Measurements from ENCODE around the gene FCHSD2. TPM values are rescaled to one million over a fixed set of nuclear protein-coding genes. Genes with fewer than 3 reads are reported as not detected.
"Not testable (repeated sequence)": the region's sequence is repeated elsewhere in the genome, so short reads cannot be mapped to it uniquely, and the experiment has no call there.

FCHSD2 gene
- total and polyA plus RNA-seq, 2 donors (not counting 1 experiment from before 2014, with no cell fraction given): 19.5 to 40.6 TPM

DNA sequence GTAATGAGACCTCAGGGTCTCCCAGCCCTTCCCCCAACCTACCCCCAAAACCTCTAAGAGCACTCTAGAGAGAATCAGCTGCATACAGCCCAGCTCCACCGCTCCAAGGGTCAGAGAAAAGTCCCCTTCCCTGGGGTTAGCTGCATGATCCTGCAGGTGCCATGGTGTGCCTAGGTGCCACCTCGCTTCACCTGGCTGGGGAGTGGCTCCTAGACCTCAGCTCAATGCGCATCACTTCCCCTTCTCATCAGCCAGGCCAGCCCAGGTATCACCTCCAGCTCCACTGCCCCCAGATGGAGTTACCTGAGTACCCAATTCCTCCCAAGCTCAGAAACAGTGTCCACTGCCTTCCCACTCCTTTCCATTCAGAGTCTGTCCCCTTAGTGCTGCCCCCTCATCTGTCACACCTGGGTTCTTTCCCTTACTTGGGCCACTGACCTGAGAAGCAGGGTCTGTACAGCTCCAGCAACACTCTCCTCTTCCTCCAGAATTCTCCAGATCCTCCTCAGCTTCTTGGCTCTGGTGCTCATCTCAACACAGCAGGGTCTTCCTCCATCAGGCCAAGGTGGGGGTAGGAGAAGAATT is 349.6 kb downstream of the FCHSD2 start:
- H3K4me2 ChIP-seq (ENCODE audit: extremely low read depth, insufficient read depth, low read length): no peak overlapping the region
- H3K4me3 ChIP-seq (replicated peaks in 1 of 4; ENCODE audit: control extremely low read depth in 1 of 4, insufficient read depth in 1 of 4, low read depth in 3 of 4, low read length in 4 of 4): no peak overlapping the region
- peaks cover 16% of the 10 kb centered on the region for H3K4me1 ChIP-seq (ENCODE audit: control insufficient read depth, extremely low read depth, insufficient read depth, low read length)
- H3K27ac ChIP-seq (ENCODE audit: insufficient read depth, low read length): no peak overlapping the region
- no peaks in the 10 kb centered on the region for H3K79me2 ChIP-seq (ENCODE audit: control insufficient read depth, insufficient read depth, low read length)
- H2AFZ ChIP-seq (ENCODE audit: low read length): no peak overlapping the region
- H3K36me3 ChIP-seq (ENCODE audit: control insufficient read depth, insufficient read depth, low read length): no peaks in the 10 kb centered on the region
- H3K9ac ChIP-seq (ENCODE audit: insufficient read depth, low read length): no peak overlapping the region
- H3K9me3 ChIP-seq (ENCODE audit: control insufficient read depth, insufficient read depth, low read depth, low read length): no peaks in the 10 kb centered on the region
- TF ChIP-seq EZH2 (IDR thresholded peaks at IDR 0.05; ENCODE audit: low read length, missing control alignments): no peak
- TF ChIP-seq, protein P1, sequence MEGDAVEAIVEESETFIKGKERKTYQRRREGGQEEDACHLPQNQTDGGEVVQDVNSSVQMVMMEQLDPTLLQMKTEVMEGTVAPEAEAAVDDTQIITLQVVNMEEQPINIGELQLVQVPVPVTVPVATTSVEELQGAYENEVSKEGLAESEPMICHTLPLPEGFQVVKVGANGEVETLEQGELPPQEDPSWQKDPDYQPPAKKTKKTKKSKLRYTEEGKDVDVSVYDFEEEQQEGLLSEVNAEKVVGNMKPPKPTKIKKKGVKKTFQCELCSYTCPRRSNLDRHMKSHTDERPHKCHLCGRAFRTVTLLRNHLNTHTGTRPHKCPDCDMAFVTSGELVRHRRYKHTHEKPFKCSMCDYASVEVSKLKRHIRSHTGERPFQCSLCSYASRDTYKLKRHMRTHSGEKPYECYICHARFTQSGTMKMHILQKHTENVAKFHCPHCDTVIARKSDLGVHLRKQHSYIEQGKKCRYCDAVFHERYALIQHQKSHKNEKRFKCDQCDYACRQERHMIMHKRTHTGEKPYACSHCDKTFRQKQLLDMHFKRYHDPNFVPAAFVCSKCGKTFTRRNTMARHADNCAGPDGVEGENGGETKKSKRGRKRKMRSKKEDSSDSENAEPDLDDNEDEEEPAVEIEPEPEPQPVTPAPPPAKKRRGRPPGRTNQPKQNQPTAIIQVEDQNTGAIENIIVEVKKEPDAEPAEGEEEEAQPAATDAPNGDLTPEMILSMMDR (conservative IDR thresholded peaks at IDR 0.05 in 1 of 2, IDR thresholded peaks at IDR 0.05 in 1 of 2; ENCODE audit: low read depth in 1 of 2, low read length in 2 of 2): no peak
- no peak for DNase-seq (ENCODE audit: low read depth in 2 of 2)
- no peaks in the 10 kb centered on the region for H4K20me1 ChIP-seq (ENCODE audit: control insufficient read depth, extremely low read depth, insufficient read depth, low read length)
- H3K27me3 ChIP-seq (ENCODE audit: control insufficient read depth, insufficient read depth, low read length): no peaks in the 10 kb centered on the region

DNA sequence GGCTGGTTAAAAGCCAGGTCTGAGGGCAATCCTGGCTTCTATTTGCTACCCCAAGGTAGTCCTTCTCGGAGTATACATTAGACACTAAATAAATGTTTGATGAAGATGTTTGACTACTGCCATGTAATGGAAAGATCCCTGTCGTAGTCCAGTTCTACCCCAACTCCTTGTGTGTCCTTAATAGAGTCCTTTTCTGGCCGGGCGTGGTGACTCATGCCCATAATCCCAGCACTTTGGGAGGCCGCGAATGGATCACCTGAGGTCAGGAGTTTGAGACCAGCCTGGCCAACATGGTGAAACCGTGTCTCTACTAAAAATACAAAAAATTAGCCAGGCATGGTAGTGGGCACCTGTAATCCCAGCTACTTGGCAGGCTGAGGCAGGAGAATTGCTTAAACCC is 350.9 kb downstream of the FCHSD2 start:
- H3K27ac ChIP-seq (ENCODE audit: insufficient read depth, low read length); H4K20me1 ChIP-seq (ENCODE audit: control insufficient read depth, extremely low read depth, insufficient read depth, low read length); H3K4me2 ChIP-seq (ENCODE audit: extremely low read depth, insufficient read depth, low read length); H3K9ac ChIP-seq (ENCODE audit: insufficient read depth, low read length); H3K79me2 ChIP-seq (ENCODE audit: control insufficient read depth, insufficient read depth, low read length); H2AFZ ChIP-seq (ENCODE audit: low read length); H3K36me3 ChIP-seq (ENCODE audit: control insufficient read depth, insufficient read depth, low read length); H3K9me3 ChIP-seq (ENCODE audit: control insufficient read depth, insufficient read depth, low read depth, low read length); DNase-seq (ENCODE audit: low read depth in 2 of 2); H3K4me3 ChIP-seq (replicated peaks in 1 of 4; ENCODE audit: control extremely low read depth in 1 of 4, insufficient read depth in 1 of 4, low read depth in 3 of 4, low read length in 4 of 4); H3K27me3 ChIP-seq (ENCODE audit: control insufficient read depth, insufficient read depth, low read length): not testable (repeated sequence)
- H3K4me1 ChIP-seq (ENCODE audit: control insufficient read depth, extremely low read depth, insufficient read depth, low read length): peaks cover 16% of the 10 kb centered on the region

DNA sequence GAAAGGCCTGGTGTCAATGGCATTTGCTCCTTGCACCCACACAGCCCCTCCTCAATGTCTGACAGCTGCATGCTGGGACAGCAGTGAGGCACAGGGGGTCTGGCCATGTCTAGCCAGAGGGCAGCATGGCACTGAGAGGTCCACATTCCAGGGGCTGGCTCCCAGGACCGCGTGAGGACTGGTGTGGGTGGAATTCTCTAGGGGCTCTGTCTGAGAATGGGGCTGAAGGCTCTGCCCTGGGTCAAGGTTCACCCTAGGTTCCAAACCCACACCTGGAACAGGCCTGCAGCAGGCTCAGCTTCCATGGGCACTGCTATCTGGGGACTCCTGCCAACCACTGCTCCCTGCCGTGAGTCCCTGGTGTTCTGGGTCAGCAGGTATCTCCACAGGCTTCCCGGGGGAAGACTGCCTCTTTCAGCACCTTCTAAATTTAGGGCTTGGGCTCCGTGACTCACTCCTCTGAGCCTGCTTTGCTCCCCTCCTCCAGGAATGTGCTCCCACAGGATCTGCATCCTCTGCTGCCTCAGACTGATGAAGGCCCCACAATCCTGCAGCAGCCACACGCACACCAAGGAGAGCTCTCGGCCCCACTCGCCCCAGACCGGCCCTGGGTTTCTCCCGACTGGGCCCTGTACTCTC is 352.5 kb downstream of the FCHSD2 start:
- H3K4me1 ChIP-seq (ENCODE audit: control insufficient read depth, extremely low read depth, insufficient read depth, low read length): peaks cover 14% of the 10 kb centered on the region
- H4K20me1 ChIP-seq (ENCODE audit: control insufficient read depth, extremely low read depth, insufficient read depth, low read length): no peaks in the 10 kb centered on the region
- no peaks in the 10 kb centered on the region for H3K79me2 ChIP-seq (ENCODE audit: control insufficient read depth, insufficient read depth, low read length)
- DNase-seq (ENCODE audit: low read depth in 2 of 2): peak; percentile 14 to 72
- TF ChIP-seq, protein P1 (conservative IDR thresholded peaks at IDR 0.05 in 1 of 2, IDR thresholded peaks at IDR 0.05 in 1 of 2; ENCODE audit: low read depth in 1 of 2, low read length in 2 of 2): no peak
- TF ChIP-seq EZH2 (IDR thresholded peaks at IDR 0.05; ENCODE audit: low read length, missing control alignments): no peak
- no peaks in the 10 kb centered on the region for H3K9me3 ChIP-seq (ENCODE audit: control insufficient read depth, insufficient read depth, low read depth, low read length)
- H3K4me3 ChIP-seq (replicated peaks in 1 of 4; ENCODE audit: control extremely low read depth in 1 of 4, insufficient read depth in 1 of 4, low read depth in 3 of 4, low read length in 4 of 4): no peak overlapping the region
- H3K4me2 ChIP-seq (ENCODE audit: extremely low read depth, insufficient read depth, low read length): no peak overlapping the region
- no peaks in the 10 kb centered on the region for H3K36me3 ChIP-seq (ENCODE audit: control insufficient read depth, insufficient read depth, low read length)
- H3K27me3 ChIP-seq (ENCODE audit: control insufficient read depth, insufficient read depth, low read length): no peaks in the 10 kb centered on the region
- no peak overlapping the region for H3K9ac ChIP-seq (ENCODE audit: insufficient read depth, low read length)
- H3K27ac ChIP-seq (ENCODE audit: insufficient read depth, low read length): no peak overlapping the region
- H2AFZ ChIP-seq (ENCODE audit: low read length): no peak overlapping the region
